Measurements from ENCODE around the gene CMKLR1.
A peak's percentile ranks its signal among the peaks of the same experiment; 100 is the strongest.

Gene CMKLR1

GRCh38 chr12:108338915-108339657 lies at the start of gene CMKLR1:
CMKLR1 (minus strand) TSS chr12:108339311; CDS start chr12:108293591, 45,720 bp downstream.
- DNase-seq: no peak

GRCh38 chr12:108387771-108388170 lies 48.7 kb upstream of the CMKLR1 start:
- no peak for DNase-seq

- peak; percentile 5 for DNase-seq
These were observed 47.7 kb upstream of the CMKLR1 start for GRCh38 chr12:108386709-108387360.

GRCh38 chr12:108382437-108382801 lies 43.3 kb upstream of the CMKLR1 start:
- DNase-seq: no peak

GRCh38 chr12:108381787-108382436 lies 42.8 kb upstream of the CMKLR1 start:
- no peak for DNase-seq

- DNase-seq: no peak
These were observed 41.3 kb upstream of the CMKLR1 start for GRCh38 chr12:108380382-108380781.

- no peak for DNase-seq
These were observed 40.7 kb upstream of the CMKLR1 start for GRCh38 chr12:108379823-108380222.

- DNase-seq: no peak
These were observed 39.8 kb upstream of the CMKLR1 start for GRCh38 chr12:108378926-108379325.

- DNase-seq: no peak
These were observed 38.1 kb upstream of the CMKLR1 start for GRCh38 chr12:108377260-108377659.

GRCh38 chr12:108375986-108376663 lies 37.0 kb upstream of the CMKLR1 start:
- DNase-seq: no peak

- DNase-seq: no peak
These were observed 35.6 kb upstream of the CMKLR1 start for GRCh38 chr12:108374596-108375320.

GRCh38 chr12:108373111-108373510 lies 34.0 kb upstream of the CMKLR1 start:
- no peak for DNase-seq

- no peak for DNase-seq
These were observed 32.8 kb upstream of the CMKLR1 start for GRCh38 chr12:108371801-108372344.

GRCh38 chr12:108370415-108370814 lies 31.3 kb upstream of the CMKLR1 start:
- no peak for DNase-seq

- DNase-seq: no peak
These were observed 30.8 kb upstream of the CMKLR1 start for GRCh38 chr12:108369736-108370396.

- no peak for DNase-seq
These were observed 29.0 kb upstream of the CMKLR1 start for GRCh38 chr12:108368089-108368488.

GRCh38 chr12:108367436-108367835 lies 28.3 kb upstream of the CMKLR1 start:
- no peak for DNase-seq

GRCh38 chr12:108365324-108365723 lies 26.2 kb upstream of the CMKLR1 start:
- no peak for DNase-seq

GRCh38 chr12:108364879-108365278 lies 25.8 kb upstream of the CMKLR1 start:
- DNase-seq: no peak

GRCh38 chr12:108363565-108363964 lies 24.5 kb upstream of the CMKLR1 start:
- no peak for DNase-seq

GRCh38 chr12:108363165-108363564 lies 24.1 kb upstream of the CMKLR1 start:
- no peak for DNase-seq

GRCh38 chr12:108361606-108362005 lies 22.5 kb upstream of the CMKLR1 start:
- DNase-seq: no peak

All from activated CD8-positive, alpha-beta memory T cell treated with anti-CD3 and anti-CD28 coated beads for 24 hours (primary cell).